MG63 (cell line): Measurements from ENCODE around the gene VGLL4. TPM values are rescaled to one million over a fixed set of nuclear protein-coding genes. Genes with fewer than 3 reads are reported as not detected.

ENCODE experiments used
- DNase-seq: peaks from one replicate; pipeline ENCODE4 v3.0.0-alpha.2; 2020
- H3K27me3 ChIP-seq: fragments of 250-450 bp; sonication (Bioruptor Pico); 2 replicates; pipeline ENCODE4 v1.5.1; 2020; ENCODE audit warnings: mild to moderate bottlenecking, moderate library complexity
- H3K36me3 ChIP-seq: fragments of 250-450 bp; sonication (Bioruptor Pico); 2 replicates; pipeline ENCODE4 v1.5.1; 2020; ENCODE audit warnings: mild to moderate bottlenecking, moderate library complexity
- H3K4me3 ChIP-seq: fragments of 250-450 bp; sonication (Bioruptor Pico); 2 replicates; pipeline ENCODE4 v1.5.1; 2020; ENCODE audit warnings: mild to moderate bottlenecking, moderate library complexity
- H3K9me3 ChIP-seq: fragments of 250-450 bp; sonication (Bioruptor Pico); 2 replicates; pipeline ENCODE4 v1.5.1; 2020; ENCODE audit warnings: mild to moderate bottlenecking, moderate library complexity
- total RNA-seq: library from RNA; depleted of rRNA; stranded (reverse); fragments of >200 nt; shearing (Covaris generic); gene quantifications from 2 replicates; pipeline ENCODE4 v1.2.3, GENCODE V29; 2014; ENCODE audit warnings: low replicate concordance

The VGLL4 gene
- total RNA-seq, 1 experiment from 2014 or later, result 21.1 TPM

GRCh38 chr3:11568503-11569155 is 75.1 kb downstream of the VGLL4 start:
- no peaks in the 10 kb centered on the region for H3K27me3 ChIP-seq
- peaks cover 5% of the 10 kb centered on the region; the same call in 1 of the 2 replicates for H3K36me3 ChIP-seq
- peak overlapping the region; percentile 28 for H3K4me3 ChIP-seq
- peak; percentile 89 for DNase-seq
- no peaks in the 10 kb centered on the region for H3K9me3 ChIP-seq

DNA sequence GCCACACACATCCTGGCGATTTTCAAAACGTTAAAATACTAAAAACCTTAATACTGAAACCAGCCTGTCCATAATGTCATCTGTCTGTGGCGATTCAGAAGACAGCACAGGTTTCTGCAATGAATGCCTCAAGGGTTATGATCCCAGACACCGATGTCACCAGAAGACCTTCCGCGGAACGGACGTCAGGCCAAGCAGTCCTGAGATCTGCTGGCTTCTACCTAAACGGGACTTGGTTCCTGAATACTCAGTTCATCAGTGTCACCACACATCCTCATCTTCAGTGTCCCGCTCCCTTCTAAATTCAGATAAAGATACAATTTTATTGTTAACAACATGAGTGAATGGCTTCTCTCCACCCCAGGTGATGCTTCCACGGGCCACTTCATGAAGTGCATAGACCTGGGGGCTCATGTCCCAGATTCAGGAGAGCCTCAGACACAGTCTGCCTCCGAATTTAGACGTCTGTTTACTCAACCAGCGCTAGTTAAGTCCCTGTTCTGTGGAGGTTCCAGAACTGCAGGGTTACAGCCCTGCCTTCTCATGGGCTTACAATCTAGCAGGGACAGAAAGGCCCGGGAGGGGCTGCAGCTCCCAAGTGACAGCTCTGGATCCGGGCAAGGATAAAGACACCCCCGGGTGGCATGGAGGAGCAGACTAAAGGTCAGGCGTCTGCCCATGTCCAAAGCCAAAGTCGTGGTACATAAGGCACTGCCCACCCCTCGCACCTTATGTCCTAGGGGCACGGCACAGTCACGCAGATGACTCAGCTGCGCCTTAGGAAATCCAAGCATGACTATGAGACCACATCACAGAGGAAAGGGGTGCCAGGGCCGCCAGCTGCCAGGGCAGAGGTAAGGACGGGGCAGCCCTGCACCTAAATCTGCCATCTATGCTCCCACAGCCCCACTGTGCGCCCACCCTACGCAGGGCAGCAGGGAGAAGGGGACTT is 75.9 kb downstream of the VGLL4 start:
- DNase-seq, result peak; percentile 88
- Histone ChIP-seq H3K27me3 (no peaks in the 10 kb centered on the region), H3K36me3 (peaks cover 5% of the 10 kb centered on the region; the same call in 1 of the 2 replicates), H3K4me3 (peak overlapping the region; percentile 28), H3K9me3 (no peaks in the 10 kb centered on the region)

GRCh38 chr3:11566916-11567315 is 76.8 kb downstream of the VGLL4 start:
- no peaks in the 10 kb centered on the region for H3K27me3 ChIP-seq
- H3K36me3 ChIP-seq, result peaks cover 5% of the 10 kb centered on the region; the same call in 1 of the 2 replicates
- H3K9me3 ChIP-seq, result no peaks in the 10 kb centered on the region
- no peak overlapping the region for H3K4me3 ChIP-seq
- no peak for DNase-seq

DNA sequence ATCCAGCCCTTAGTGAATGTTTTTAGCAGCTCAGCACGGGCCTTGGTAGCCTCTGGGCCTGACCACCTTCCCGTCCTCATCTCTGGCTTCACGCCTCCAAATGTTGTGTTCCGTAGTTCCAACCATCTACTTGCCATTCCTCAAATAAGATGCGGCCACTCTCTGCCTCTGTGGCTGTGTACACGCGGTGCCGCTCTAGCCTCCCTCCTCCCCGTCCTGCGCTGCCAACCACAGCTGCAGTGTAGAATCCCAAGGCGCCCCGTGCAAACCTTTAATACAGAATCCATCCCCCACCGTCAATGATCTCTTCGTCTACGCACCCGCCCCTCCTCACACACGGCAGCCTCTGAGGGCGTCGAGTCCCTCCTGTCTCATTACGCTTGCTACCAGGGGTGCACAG is 77.2 kb downstream of the VGLL4 start:
- no peak overlapping the region for H3K4me3 ChIP-seq
- no peak for DNase-seq
- peaks cover 5% of the 10 kb centered on the region; the same call in 1 of the 2 replicates for H3K36me3 ChIP-seq
- H3K9me3 ChIP-seq, result no peaks in the 10 kb centered on the region
- H3K27me3 ChIP-seq, result no peaks in the 10 kb centered on the region

DNA sequence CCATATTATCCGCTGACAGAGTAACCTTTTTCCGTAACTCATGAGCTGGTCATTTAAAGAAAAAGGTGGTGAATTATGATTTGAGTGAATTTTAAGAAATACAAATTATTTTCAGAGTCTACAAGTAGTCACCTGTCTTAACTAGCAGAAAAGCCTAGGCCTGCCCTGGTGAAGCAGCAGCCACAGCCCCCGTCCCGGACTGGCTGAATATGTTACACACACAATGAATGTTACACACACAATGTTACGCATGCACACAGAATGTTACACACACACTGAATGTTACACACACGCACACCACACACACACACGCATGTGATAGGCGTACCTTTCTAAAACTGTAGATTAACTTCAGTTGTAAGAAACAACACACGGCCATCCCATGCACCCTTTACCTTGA is 77.8 kb downstream of the VGLL4 start:
- H3K9me3 ChIP-seq, result no peaks in the 10 kb centered on the region
- no peak for DNase-seq
- H3K27me3 ChIP-seq, result no peaks in the 10 kb centered on the region
- H3K36me3 ChIP-seq, result peaks cover 5% of the 10 kb centered on the region; the same call in 1 of the 2 replicates
- no peak overlapping the region for H3K4me3 ChIP-seq

GRCh38 chr3:11565492-11565891 is 78.2 kb downstream of the VGLL4 start:
- Histone ChIP-seq H3K4me3 (no peak overlapping the region), H3K9me3 (no peaks in the 10 kb centered on the region), H3K36me3 (peaks cover 5% of the 10 kb centered on the region; the same call in 1 of the 2 replicates), H3K27me3 (no peaks in the 10 kb centered on the region)
- no peak for DNase-seq

- no peaks in the 10 kb centered on the region for H3K27me3 ChIP-seq
- H3K9me3 ChIP-seq, result no peaks in the 10 kb centered on the region
- H3K4me3 ChIP-seq, result no peak overlapping the region
- peaks cover 5% of the 10 kb centered on the region; the same call in 1 of the 2 replicates for H3K36me3 ChIP-seq
- DNase-seq, result no peak
Measured at GRCh38 chr3:11565072-11565471, 78.6 kb downstream of the VGLL4 start.

- no peak for DNase-seq
- H3K36me3 ChIP-seq, result peaks cover 5% of the 10 kb centered on the region; the same call in 1 of the 2 replicates
- H3K9me3 ChIP-seq, result no peaks in the 10 kb centered on the region
- H3K27me3 ChIP-seq, result no peaks in the 10 kb centered on the region
- H3K4me3 ChIP-seq, result no peak overlapping the region
Measured at GRCh38 chr3:11564577-11565001, 79.1 kb downstream of the VGLL4 start.

DNA sequence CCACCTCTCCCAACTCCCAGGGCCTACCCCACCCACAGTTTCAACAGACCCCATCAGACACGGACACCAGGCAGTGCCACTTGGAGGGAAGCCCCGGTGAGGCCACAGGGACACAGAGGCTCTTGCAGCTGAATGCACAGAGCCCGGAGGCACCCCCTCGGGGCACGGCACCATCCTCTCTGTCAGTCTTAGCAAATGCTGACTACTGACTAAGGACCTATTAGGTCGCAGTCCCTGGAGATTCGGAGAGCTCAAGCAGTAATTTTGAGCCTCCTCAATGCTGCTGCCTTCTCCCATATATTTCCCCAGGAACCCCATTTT is 79.9 kb downstream of the VGLL4 start:
- peaks cover 5% of the 10 kb centered on the region; the same call in 1 of the 2 replicates for H3K36me3 ChIP-seq
- DNase-seq, result no peak
- no peaks in the 10 kb centered on the region for H3K9me3 ChIP-seq
- no peaks in the 10 kb centered on the region for H3K27me3 ChIP-seq
- no peak overlapping the region for H3K4me3 ChIP-seq

DNA sequence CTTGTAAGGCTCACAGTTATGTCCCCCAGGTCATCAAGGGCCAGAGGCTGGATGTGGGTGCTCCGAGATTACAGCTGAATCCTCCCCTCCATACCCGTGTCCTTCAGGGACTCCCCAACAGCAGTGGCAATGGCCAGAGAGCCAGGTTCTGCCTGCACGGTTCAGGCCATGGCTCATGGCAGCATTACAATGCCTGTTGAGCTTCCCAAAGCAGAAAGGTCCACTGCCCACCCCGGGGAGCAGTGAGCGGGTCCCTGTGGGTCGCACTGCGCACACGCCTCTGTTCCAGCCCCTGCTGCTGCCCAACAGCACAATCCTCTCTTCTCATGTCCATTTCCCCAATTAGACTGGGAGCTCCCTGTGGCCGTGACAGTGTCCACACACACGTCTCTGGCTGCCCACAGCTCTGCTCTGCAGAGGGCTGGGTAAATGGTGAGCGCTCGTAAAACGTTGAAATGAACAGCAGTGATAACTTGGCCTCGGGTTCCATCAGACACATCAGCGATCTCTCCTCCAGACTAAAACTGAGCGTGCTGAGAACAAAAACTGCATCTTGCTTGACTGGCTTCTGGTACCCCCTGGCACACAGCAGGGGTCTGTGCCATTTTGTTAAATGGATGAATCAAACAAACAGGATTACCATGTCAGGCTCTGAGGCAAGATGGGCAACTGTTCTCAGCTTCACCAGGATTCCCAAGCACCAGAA is 80.4 kb downstream of the VGLL4 start:
- no peaks in the 10 kb centered on the region for H3K9me3 ChIP-seq
- no peak overlapping the region for H3K4me3 ChIP-seq
- no peak for DNase-seq
- no peaks in the 10 kb centered on the region for H3K27me3 ChIP-seq
- peaks cover 5% of the 10 kb centered on the region; the same call in 1 of the 2 replicates for H3K36me3 ChIP-seq

DNA sequence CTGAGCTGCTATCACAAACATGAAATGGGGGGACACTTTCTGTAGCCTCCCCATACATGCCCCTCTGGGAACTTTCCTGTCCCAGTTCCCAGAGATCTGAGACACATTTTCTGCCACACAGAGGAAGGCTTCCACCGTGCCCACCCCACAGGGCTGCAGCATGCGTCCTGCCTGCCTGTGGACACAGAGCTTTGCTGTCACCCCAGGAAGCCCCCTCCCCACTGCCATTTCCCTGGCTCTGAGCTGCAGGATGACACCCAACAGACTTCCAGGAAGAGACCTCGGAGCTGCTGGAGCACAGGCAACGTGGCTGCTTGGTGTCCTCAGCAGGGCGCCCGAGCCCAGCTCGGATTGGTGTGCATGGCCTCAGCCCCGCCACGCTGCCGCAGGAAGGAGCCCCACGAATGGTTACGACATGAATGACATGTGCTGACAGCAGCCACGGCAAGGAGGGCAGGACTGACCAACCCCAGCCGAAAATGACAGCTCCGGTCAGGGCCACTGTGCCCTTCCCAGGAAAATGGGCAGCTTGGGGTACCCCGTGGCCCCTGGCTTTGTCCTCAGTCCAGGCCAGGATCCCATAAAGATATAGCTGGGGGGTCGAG is 81.3 kb downstream of the VGLL4 start:
- no peaks in the 10 kb centered on the region for H3K27me3 ChIP-seq
- H3K36me3 ChIP-seq, result peaks cover 2% of the 10 kb centered on the region; the same call in 1 of the 2 replicates
- DNase-seq, result no peak
- no peaks in the 10 kb centered on the region for H3K9me3 ChIP-seq
- H3K4me3 ChIP-seq, result no peak overlapping the region

GRCh38 chr3:11560746-11561145 is 83.0 kb downstream of the VGLL4 start:
- peaks cover 2% of the 10 kb centered on the region; the same call in 1 of the 2 replicates for H3K36me3 ChIP-seq
- H3K9me3 ChIP-seq, result no peaks in the 10 kb centered on the region
- no peak for DNase-seq
- no peak overlapping the region for H3K4me3 ChIP-seq
- no peaks in the 10 kb centered on the region for H3K27me3 ChIP-seq

DNA sequence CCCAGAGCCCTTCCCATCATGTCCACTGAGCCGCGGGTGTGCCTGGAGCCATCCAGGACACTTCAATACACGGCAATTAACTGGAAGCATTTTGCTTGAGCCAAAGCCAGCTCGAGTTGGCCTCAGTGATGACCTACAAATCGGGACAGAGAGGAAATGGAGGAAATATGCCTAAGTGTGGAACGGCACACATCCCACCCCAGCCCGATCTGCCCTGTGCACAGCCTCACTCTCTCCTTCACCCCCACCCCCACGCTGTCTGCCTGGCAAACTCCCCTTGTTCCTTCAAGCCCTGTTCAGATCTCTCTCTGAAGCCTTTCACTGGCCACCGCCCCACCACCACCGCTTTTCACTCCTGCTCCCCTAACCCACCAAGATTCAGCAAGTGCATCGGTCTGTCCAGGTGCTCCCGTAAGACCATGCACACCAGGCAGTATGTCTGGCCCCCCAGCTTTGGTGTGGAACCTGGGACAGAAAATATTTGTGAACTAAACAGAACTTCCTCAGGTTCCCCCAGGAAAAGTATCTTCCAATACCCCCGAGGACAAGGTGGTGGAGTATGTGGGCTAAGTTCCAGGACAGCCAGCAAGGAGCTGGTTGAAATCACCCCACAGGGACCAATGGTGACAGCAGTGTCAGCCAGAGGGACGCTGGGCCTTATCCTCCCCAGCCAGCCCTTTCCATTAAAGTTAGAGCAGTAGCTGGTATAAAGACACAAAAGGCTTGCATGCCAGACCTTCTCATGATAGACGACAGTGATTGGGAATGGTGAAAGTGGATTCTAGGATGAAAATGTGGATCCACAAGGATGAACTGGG is 83.7 kb downstream of the VGLL4 start:
- no peak overlapping the region for H3K4me3 ChIP-seq
- no peak for DNase-seq
- H3K36me3 ChIP-seq, result peaks cover 2% of the 10 kb centered on the region; the same call in 1 of the 2 replicates
- no peaks in the 10 kb centered on the region for H3K27me3 ChIP-seq
- H3K9me3 ChIP-seq, result no peaks in the 10 kb centered on the region

GRCh38 chr3:11558918-11559815 is 84.5 kb downstream of the VGLL4 start:
- Histone ChIP-seq H3K27me3 (no peaks in the 10 kb centered on the region), H3K9me3 (no peaks in the 10 kb centered on the region), H3K4me3 (no peak overlapping the region), H3K36me3 (peaks cover 2% of the 10 kb centered on the region; the same call in 1 of the 2 replicates)
- no peak for DNase-seq

GRCh38 chr3:11558411-11558903 is 85.3 kb downstream of the VGLL4 start:
- no peaks in the 10 kb centered on the region for H3K27me3 ChIP-seq
- no peak overlapping the region for H3K4me3 ChIP-seq
- no peak for DNase-seq
- no peaks in the 10 kb centered on the region for H3K9me3 ChIP-seq
- peaks cover 2% of the 10 kb centered on the region; the same call in 1 of the 2 replicates for H3K36me3 ChIP-seq
